ENCODE data around the gene NANOGP8.

NANOGP8 gene

GRCh38 chr15:35055416-35056105 is 29.5 kb downstream of the NANOGP8 start:
- no peak overlapping the region for H3K27ac ChIP-seq
- TF ChIP-seq ZFX (IDR thresholded peaks at IDR 0.05) (no peak), CTCF (conservative IDR thresholded peaks at IDR 0.05) (no peak)

GRCh38 chr15:35054380-35054779 is 30.7 kb downstream of the NANOGP8 start:
- TF ChIP-seq CTCF (conservative IDR thresholded peaks at IDR 0.05): no peak
- TF ChIP-seq ZFX (IDR thresholded peaks at IDR 0.05): no peak
- no peak overlapping the region for H3K27ac ChIP-seq

- TF ChIP-seq CTCF (conservative IDR thresholded peaks at IDR 0.05) (no peak), ZFX (IDR thresholded peaks at IDR 0.05) (no peak)
- H3K27ac ChIP-seq: no peak overlapping the region
These were observed 37.1 kb downstream of the NANOGP8 start for GRCh38 chr15:35047996-35048395.

GRCh38 chr15:35047528-35047927 is 37.6 kb downstream of the NANOGP8 start:
- H3K27ac ChIP-seq: no peak overlapping the region
- TF ChIP-seq CTCF (conservative IDR thresholded peaks at IDR 0.05) (no peak), ZFX (IDR thresholded peaks at IDR 0.05) (no peak)

- TF ChIP-seq ZFX (IDR thresholded peaks at IDR 0.05) (no peak), CTCF (conservative IDR thresholded peaks at IDR 0.05) (no peak)
- H3K27ac ChIP-seq: no peak overlapping the region
These were observed 41.6 kb downstream of the NANOGP8 start for GRCh38 chr15:35043373-35044095.

GRCh38 chr15:35040339-35041255 is 44.5 kb downstream of the NANOGP8 start:
- no peak overlapping the region for H3K27ac ChIP-seq
- no peak for TF ChIP-seq ZFX (IDR thresholded peaks at IDR 0.05)
- TF ChIP-seq CTCF (conservative IDR thresholded peaks at IDR 0.05): no peak
